Left forelimb (tissue), 1 donor: ENCODE results near the gene DDX39A.
"Not testable (repeated sequence)": the region's sequence is repeated elsewhere in the genome, so short reads cannot be mapped to it uniquely, and the experiment has no call there.

ENCODE experiments used
- DNase-seq: peaks from one replicate; pipeline ENCODE4 v3.0.0-alpha.2; 2018; ENCODE audit warnings: low spot score

DDX39A gene

GRCh38 chr19:14408491-14409145 is 10.5 kb downstream of the DDX39A start:
- no peak for DNase-seq

DNA sequence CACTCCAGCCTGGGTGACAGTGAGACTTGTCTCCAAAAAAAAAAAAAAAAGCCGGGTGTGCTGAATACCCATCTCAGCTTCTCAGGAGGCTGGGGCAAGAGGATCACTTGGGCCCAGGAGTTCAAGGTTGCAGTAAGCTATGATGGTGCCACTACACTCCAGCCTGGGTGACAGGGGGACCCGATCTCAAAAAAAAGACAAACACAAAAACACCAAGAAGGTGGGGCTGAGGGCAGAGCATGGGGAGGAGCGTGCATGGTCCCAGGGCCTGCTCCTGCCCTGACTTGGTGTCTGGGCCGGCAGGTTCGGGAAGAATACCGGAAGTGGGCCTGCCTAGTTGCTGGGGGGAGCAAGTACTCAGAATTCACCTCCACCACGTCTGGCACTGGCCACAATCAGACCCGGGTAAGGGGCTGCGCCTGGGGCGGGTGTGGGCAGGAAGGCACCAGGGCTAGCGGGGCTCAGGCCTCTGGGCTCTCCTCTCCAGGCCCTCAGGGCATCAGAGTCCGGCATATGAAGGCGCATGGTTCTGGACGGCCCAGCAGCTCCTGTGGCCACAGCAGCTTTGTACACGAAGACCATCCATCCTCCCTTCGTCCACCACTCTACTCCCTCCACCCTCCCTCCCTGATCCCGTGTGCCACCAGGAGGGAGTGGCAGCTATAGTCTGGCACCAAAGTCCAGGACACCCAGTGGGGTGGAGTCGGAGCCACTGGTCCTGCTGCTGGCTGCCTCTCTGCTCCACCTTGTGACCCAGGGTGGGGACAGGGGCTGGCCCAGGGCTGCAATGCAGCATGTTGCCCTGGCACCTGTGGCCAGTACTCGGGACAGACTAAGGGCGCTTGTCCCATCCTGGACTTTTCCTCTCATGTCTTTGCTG is 11.3 kb downstream of the DDX39A start:
- DNase-seq, result no peak

DNA sequence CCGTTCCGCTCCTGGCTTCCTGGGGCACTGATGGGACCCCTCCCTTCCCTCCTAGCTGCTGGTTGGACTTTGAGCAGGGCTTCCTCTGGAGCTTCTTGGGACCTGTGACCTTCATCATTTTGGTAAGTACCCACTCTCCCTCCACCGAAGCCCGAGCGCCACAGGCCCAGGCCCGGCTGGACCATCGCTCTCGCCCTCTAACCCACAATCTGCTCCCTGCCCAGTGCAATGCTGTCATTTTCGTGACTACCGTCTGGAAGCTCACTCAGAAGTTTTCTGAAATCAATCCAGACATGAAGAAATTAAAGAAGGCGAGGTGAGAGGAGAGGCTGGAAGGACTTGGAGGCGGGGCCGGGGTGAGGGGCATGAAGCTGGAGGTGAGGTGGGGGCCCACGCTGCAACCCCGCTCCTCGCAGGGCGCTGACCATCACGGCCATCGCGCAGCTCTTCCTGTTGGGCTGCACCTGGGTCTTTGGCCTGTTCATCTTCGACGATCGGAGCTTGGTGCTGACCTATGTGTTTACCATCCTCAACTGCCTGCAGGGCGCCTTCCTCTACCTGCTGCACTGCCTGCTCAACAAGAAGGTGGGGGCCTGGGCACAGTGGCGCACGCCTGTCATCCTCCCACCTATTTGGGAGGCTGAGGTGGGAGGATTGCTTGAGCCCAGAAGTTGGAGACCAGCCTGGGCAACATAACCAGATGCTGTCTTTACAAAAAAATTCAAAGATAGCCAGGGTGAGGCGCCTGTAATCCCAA is 12.3 kb downstream of the DDX39A start:
- no peak for DNase-seq

DNA sequence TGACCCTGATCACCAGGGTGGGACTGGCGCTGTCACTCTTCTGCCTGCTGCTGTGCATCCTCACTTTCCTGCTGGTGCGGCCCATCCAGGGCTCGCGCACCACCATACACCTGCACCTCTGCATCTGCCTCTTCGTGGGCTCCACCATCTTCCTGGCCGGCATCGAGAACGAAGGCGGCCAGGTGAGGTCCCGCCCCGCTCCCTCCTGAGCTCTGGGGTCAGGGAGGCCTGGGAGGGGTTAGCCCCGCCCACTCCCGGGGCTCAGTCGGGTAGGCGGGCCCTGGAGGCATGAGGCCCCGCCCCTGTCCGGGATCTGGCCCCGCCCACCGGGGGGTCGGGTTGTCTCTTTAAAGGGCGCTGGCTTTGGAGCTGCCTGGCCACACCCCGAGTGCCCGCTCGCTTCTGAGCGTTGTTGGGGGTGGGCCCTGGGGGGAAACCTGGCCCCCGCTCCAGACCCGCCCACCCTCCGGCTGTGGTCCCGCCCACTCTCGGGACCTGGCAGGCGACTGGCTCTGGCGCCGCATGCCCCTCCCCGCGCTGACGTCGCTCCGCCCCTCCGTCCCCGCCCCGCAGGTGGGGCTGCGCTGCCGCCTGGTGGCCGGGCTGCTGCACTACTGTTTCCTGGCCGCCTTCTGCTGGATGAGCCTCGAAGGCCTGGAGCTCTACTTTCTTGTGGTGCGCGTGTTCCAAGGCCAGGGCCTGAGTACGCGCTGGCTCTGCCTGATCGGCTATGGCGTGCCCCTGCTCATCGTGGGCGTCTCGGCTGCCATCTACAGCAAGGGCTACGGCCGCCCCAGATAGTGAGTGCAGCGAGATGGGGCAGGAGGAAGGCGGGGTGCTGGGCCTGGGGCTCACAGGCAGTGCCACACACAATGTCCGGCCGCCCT is 13.1 kb downstream of the DDX39A start:
- peak; percentile 93 for DNase-seq

GRCh38 chr19:14405380-14405757 is 13.8 kb downstream of the DDX39A start:
- DNase-seq, result no peak

DNA sequence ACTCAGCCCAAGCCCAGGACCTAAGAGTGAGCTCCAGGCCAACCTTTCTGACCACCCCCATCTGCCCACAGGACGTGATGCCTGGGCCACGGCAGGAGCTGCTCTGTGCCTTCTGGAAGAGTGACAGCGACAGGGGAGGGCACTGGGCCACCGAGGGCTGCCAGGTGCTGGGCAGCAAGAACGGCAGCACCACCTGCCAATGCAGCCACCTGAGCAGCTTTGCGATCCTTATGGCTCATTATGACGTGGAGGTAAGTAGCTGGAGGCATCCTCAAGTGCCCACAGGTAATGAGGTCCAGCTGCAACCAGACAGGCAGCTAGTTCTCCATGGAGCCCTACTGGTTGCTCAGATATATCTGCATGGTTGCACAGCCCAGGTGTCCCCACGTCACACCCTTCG is 14.8 kb downstream of the DDX39A start:
- no peak for DNase-seq

GRCh38 chr19:14403145-14403930 is 15.8 kb downstream of the DDX39A start:
- not testable (repeated sequence) for DNase-seq

DNA sequence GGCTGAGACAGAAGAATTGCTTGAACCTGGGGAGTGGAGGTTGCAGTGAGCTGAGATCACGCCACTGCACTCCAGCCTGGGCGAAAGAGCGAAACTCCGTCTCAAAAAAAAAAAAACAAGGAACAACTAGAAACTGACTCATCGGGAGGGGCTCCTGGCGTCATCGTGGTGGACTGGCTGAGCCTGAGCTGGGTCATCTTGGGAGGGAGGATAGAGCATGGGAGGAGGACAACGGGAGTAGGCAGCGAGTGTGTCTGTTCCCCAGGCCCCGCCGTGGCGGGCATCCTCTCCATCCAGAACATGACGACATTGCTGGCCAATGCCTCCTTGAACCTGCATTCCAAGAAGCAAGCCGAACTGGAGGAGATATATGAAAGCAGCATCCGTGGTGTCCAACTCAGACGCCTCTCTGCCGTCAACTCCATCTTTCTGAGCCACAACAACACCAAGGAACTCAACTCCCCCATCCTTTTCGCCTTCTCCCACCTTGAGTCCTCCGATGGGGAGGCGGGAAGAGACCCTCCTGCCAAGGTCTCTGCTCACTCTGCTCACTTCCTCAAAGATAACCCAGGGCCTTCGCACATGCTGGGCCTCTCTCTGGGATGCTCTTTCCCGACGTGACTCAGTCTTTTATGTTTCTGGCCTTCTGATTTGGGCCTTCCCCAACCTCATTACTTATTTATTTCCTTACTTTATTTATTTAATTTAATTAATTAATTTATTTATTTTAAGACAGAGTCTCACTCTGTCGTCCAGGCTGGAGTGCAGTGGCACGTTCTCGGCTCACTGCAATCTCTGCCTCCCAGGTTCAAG is 16.6 kb downstream of the DDX39A start:
- DNase-seq, result no peak

DNA sequence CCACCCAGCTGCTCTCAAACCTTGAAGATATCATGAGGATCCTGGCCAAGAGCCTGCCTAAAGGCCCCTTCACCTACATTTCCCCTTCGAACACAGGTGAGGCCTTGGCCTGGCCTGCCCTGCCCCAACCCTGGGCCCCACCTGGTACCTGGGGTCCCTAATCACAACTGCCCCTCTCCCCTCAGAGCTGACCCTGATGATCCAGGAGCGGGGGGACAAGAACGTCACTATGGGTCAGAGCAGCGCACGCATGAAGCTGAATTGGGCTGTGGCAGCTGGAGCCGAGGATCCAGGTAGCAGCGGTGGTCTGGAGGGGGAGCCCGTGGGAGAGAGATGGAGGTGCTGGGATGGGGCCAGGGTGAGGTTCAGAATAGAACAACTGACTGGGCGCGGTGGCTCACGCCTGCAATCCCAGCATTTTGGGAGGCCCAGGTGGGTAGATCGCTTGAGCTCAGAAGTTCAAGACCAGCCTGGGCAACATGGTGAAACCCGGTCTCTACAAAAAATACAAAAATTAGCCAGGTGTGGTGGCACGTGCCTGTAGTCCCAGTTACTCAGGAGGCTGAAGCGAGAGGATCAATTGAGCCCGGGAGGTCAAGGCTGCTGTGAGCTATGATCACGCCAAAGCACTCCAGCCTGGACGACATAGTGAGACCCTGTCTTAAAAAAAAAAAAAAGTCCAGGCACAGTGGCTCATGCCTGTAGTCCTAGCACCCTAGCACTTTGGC is 17.5 kb downstream of the DDX39A start:
- DNase-seq, result no peak

GRCh38 chr19:14400951-14401431 is 18.1 kb downstream of the DDX39A start:
- no peak for DNase-seq

GRCh38 chr19:14397168-14397567 is 22.0 kb downstream of the DDX39A start:
- not testable (repeated sequence) for DNase-seq

DNA sequence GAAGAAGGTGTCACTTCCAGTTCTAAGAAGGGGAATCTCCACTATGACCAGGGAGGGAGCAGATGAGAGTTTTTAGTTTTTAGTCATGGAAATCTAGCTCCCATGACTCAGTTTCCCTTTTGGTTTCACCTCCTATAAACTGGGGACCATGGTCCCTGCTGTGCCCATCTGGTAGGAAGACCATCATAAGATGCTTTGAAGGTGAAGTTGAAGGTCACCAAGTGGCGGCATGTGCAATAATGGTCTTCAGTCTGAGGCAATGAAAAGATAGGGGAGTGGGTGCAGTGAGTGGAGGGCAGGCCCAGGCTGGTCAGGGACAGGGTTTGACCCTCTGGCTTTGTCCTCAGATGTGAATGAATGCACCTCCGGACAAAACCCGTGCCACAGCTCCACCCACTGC is 22.4 kb downstream of the DDX39A start:
- DNase-seq, result not testable (repeated sequence)

DNA sequence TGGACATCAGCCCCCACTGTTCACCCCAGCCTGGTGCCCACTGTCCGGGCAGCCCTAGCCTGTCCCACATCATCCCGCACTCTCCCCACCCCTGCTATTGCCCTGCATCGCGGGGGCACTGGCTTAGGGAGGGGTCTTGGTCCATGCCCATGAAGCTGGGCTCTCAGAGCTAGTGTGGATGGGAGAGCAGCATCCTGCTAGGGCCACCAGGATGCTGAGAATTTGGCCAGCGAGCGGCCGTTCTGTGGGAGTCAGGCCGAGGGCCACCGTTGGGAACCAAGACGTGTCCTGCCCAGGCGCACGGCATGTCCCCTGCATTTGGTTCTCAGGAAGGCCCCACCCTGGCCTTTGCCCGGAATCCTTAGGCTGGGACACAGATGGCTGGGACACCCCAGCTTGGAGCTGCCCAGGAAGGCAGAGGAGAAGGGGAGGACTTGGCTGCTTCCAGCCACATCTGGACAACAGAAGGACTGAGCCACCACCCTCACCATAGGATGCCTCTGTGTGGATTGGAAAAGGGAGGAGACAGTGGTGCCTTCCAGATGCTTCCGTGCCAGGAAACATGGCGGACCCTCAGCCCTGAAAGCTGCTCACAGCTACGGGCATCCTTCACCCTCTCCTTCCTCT is 23.3 kb downstream of the DDX39A start:
- DNase-seq, result no peak

GRCh38 chr19:14395262-14395661 is 23.9 kb downstream of the DDX39A start:
- no peak for DNase-seq

DNA sequence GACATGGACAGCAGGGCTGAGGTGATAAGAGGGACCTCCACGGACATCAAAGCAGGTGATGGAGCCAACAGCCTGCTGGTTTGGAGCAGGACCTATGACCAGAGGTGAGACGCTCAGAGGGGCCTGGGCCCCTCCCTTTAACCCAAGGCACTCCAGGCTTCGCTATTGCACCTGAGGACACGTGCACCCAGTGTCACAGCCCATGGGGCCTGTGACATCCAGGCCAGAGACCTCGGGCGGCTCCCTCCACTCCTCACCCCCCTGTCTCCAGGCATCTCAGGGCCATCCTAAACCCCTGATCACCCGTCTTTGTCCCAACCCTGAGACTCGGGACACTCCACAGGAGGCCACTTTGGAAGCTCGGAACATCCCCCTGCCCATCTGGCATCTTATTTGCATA is 25.0 kb downstream of the DDX39A start:
- no peak for DNase-seq

GRCh38 chr19:14393329-14393728 is 25.8 kb downstream of the DDX39A start:
- no peak for DNase-seq

GRCh38 chr19:14391156-14391821 is 27.9 kb downstream of the DDX39A start:
- DNase-seq, result no peak

DNA sequence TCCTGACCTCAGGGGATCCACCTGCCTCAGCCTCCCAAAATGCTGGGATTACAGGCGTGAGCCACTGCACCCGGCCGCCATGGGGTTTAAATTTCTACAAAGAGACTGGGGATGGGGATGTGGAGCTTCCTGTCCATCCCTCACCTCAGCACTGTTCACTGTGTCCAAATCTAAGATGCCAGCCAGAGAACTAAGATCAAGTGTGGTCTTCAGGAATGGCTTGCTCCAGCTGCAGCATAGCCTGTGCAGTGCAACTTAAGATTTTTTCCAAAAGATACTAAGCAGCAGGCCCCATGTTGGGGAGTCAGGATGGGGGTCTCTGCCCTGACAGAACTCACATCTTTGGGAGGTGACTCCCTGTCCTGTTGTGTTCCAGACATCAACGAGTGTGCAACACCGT is 28.6 kb downstream of the DDX39A start:
- DNase-seq, result no peak
